ENCODE data around the gene ZNF587B. TPM values are rescaled to one million over a fixed set of nuclear protein-coding genes. Genes with fewer than 3 reads are reported as not detected.

ZNF587B gene
- total RNA-seq, 1 experiment from 2014 or later, result 14.1 TPM

DNA sequence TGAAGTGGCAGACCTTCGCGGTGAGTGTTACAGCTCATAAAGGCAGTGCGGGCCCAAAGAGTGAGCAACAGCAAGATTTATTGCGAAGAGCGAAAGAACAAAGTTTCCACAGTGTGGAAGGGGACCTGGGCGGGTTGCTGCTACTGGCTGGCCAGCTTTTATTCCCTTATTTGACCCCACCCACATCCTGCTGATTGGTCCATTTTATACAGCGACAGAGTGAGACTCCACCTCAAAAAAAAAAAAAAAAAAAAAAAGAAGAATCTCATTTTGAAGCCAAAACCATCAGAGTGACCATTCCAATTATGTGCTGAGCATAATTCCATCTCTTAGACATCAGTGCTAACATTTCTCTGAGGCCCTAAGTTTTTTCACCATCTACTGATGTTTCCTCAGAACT, 13.4 kb upstream of the ZNF587B start:
- TF ChIP-seq, protein P1, sequence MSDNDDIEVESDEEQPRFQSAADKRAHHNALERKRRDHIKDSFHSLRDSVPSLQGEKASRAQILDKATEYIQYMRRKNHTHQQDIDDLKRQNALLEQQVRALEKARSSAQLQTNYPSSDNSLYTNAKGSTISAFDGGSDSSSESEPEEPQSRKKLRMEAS (IDR thresholded peaks at IDR 0.05), result no peak
- TF ChIP-seq CTCF (IDR thresholded peaks at IDR 0.05 in 2 of 3, conservative IDR thresholded peaks at IDR 0.05 in 1 of 3; ENCODE audit: borderline replicate concordance in 1 of 3, insufficient read depth in 1 of 3, low read depth in 2 of 3, low read length in 2 of 3) (no peak), TCF7L2 (IDR thresholded peaks at IDR 0.05; ENCODE audit: borderline replicate concordance, extremely low read depth, insufficient read depth, insufficient read length) (no peak), YY1 (IDR thresholded peaks at IDR 0.05; ENCODE audit: extremely low read depth, insufficient replicate concordance, low read depth, low read length) (no peak), REST (IDR thresholded peaks at IDR 0.05; ENCODE audit: low read depth) (no peak), EGR1 (IDR thresholded peaks at IDR 0.05; ENCODE audit: low read depth) (no peak), RAD21 (IDR thresholded peaks at IDR 0.05; ENCODE audit: low read depth) (no peak), FOSL1 (IDR thresholded peaks at IDR 0.05; ENCODE audit: low read depth) (no peak)
- Histone ChIP-seq H3K9ac (ENCODE audit: low read length) (no peak overlapping the region), H4K20me1 (ENCODE audit: insufficient read depth) (no peaks in the 10 kb centered on the region), H3K27me3 (ENCODE audit: insufficient read depth, low read length) (no peaks in the 10 kb centered on the region), H3K4me2 (ENCODE audit: low read length) (no peak overlapping the region), H3K4me3 (replicated peaks in 1 of 2; ENCODE audit: low read depth in 1 of 2, low read length in 2 of 2) (no peak overlapping the region), H2AFZ (ENCODE audit: low read depth, low read length, poor library complexity, severe bottlenecking) (no peak overlapping the region), H3K4me1 (ENCODE audit: control insufficient read depth in 1 of 2, insufficient read depth in 2 of 2, low read length in 2 of 2) (peaks cover 0 to 25% of the 10 kb centered on the region in 2 experiments; a peak in 3 of 4 replicates), H3K27ac (ENCODE audit: low read depth, low read length) (no peak overlapping the region), H3K9me2 (ENCODE audit: insufficient read depth) (no peaks in the 10 kb centered on the region), H3K79me2 (ENCODE audit: insufficient read depth, low read length) (peaks cover 48% of the 10 kb centered on the region), H3K36me3 (ENCODE audit: control insufficient read depth in 1 of 2, insufficient read depth in 2 of 2, low read length in 2 of 2) (peaks cover 0 to 7% of the 10 kb centered on the region in 2 experiments; a peak in 2 of 4 replicates), H3K9me3 (ENCODE audit: control insufficient read depth in 1 of 2, insufficient read depth in 1 of 2, low read depth in 1 of 2, low read length in 2 of 2) (no peaks in the 10 kb centered on the region)
- ChIA-PET CTCF (no interaction called here), RAD21 (ENCODE audit: low non-redundant PET in 1 of 2, low total read pairs in 2 of 2, uncharacterized antibody in 2 of 2, unreplicated experiment in 2 of 2) (no interaction called here), POLR2A (no interaction called here)
- no TSS peak for BruUV-seq (replicated peaks)
- intact Hi-C loops (cut with micrococcal nuclease), result loop anchor here (5.0 kb wide), 1 partner anchor 134 kb away; the partner anchor contains the start of gene ZNF551
- no peak for ATAC-seq
- no peak for DNase-seq (ENCODE audit: low read depth, low spot score)
